Muscle layer of duodenum (tissue), 2 donors: ENCODE results near the gene KAT2B.

ENCODE experiments used
- H3K27ac ChIP-seq: one replicate; pipeline ENCODE4 v1.7.0; 2013; ENCODE audit warnings: mild to moderate bottlenecking, low read length
- H3K27me3 ChIP-seq: one replicate; pipeline ENCODE4 v1.7.0; 2013; ENCODE audit warnings: low read depth, mild to moderate bottlenecking, control low read depth, low read length
- H3K36me3 ChIP-seq, 2 donors: one replicate each; pipeline ENCODE4 v1.7.0; 2013; ENCODE audit warnings: low read length in 2 of 2, control low read depth in 1 of 2, mild to moderate bottlenecking in 1 of 2; ENCODE audit not compliant: insufficient read depth in 2 of 2, control insufficient read depth in 1 of 2
- H3K4me1 ChIP-seq, 2 donors: one replicate each; pipeline ENCODE4 v1.7.0; 2013; ENCODE audit warnings: low read length in 2 of 2, mild to moderate bottlenecking in 2 of 2, control low read depth in 1 of 2, moderate library complexity in 1 of 2; ENCODE audit not compliant: insufficient read depth in 2 of 2, control insufficient read depth in 1 of 2
- H3K4me3 ChIP-seq, 2 donors: one replicate each; pipeline ENCODE4 v1.7.0; 2013; ENCODE audit warnings: low read length in 2 of 2, low read depth in 1 of 2, mild to moderate bottlenecking in 1 of 2
- H3K9me3 ChIP-seq, 2 donors: one replicate each; pipeline ENCODE4 v1.7.0; 2013; ENCODE audit warnings: low read length in 2 of 2, control low read depth in 1 of 2, mild to moderate bottlenecking in 1 of 2; ENCODE audit not compliant: control insufficient read depth in 1 of 2
- donor health status: healthy.

KAT2B gene

GRCh38 chr3:20103731-20104130 is 63.5 kb downstream of the KAT2B start:
- peaks cover 0 to 10% of the 10 kb centered on the region in 2 donors for H3K36me3 ChIP-seq
- no peaks in the 10 kb centered on the region for H3K9me3 ChIP-seq
- H3K4me3 ChIP-seq: no peak overlapping the region
- no peaks in the 10 kb centered on the region for H3K27me3 ChIP-seq
- H3K27ac ChIP-seq: no peak overlapping the region
- H3K4me1 ChIP-seq: no peaks in the 10 kb centered on the region

DNA sequence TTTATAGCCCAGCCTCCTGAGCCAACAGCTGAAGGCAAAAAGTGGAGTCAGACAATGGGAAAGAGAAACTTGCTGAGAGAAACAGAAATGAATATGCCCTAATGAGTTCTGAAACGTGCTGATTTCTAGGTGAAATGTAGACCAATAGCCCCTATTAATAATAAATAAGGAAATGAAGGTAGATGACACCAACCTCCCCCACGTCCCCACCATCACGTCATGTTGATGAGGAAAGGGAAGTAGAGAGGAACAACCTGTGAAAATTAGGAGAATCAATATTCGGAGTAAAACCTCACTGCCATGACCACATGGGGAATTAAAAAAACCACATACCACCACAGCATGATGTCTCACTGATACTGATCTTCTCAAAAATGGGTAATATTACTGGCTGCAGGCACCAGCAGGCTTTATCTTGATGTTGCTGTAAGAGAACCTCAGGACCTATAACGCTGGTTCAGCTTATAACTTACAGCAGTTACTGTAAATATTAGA is 64.0 kb downstream of the KAT2B start:
- Histone ChIP-seq H3K4me1 (no peaks in the 10 kb centered on the region), H3K36me3 (peaks cover 0 to 10% of the 10 kb centered on the region in 2 donors), H3K27ac (no peak overlapping the region), H3K27me3 (no peaks in the 10 kb centered on the region), H3K9me3 (no peaks in the 10 kb centered on the region), H3K4me3 (no peak overlapping the region)

- H3K4me3 ChIP-seq: no peak overlapping the region
- H3K4me1 ChIP-seq: no peaks in the 10 kb centered on the region
- no peaks in the 10 kb centered on the region for H3K9me3 ChIP-seq
- H3K36me3 ChIP-seq: peaks cover 0 to 7% of the 10 kb centered on the region in 2 donors
- no peaks in the 10 kb centered on the region for H3K27me3 ChIP-seq
- no peak overlapping the region for H3K27ac ChIP-seq
Observed at GRCh38 chr3:20105513-20106280, 65.5 kb downstream of the KAT2B start.

DNA sequence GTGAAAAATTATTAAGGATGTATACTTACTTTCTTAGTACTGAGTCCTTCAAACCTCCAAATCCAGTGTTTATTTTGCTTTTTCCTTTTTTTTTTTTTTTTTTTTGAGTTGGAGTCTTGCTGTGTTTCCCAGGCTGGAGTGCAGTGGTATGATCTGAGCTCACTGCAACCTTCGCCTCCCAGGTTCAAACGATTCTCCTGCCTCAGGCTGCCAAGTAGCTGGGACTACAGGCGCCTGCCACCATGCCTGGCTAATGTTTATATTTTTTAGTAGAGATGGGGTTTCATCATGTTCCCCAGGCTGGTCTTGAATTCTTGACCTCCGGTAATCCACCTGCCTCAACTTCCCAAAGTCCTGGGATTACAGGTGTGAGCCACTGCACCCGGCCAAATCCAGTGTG is 67.5 kb downstream of the KAT2B start:
- H3K4me1 ChIP-seq: no peaks in the 10 kb centered on the region
- H3K9me3 ChIP-seq: no peaks in the 10 kb centered on the region
- H3K27ac ChIP-seq: no peak overlapping the region
- H3K27me3 ChIP-seq: no peaks in the 10 kb centered on the region
- H3K4me3 ChIP-seq: no peak overlapping the region
- H3K36me3 ChIP-seq: peaks cover 11 to 17% of the 10 kb centered on the region in 2 donors

DNA sequence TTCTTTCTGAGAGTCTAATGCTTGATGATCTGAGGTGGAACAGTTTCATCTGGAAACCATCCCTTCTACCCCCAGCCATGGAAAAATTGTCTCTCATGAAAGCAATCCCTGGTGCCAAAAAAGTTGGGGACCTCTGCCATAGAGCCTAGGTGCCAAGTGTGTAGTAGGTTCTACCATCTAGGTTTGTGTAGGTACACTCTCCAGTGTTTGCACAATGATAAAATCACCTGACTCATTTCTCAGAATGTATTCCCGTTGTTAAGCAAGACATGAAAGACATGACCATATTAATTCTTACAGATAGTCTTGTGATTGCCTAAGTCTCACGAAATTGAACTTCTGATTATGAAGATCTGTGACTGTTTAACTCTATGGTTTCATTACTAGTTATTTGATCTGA is 68.6 kb downstream of the KAT2B start:
- no peaks in the 10 kb centered on the region for H3K9me3 ChIP-seq

GRCh38 chr3:20110826-20111225 is 70.6 kb downstream of the KAT2B start:
- H3K36me3 ChIP-seq: peaks cover 20 to 40% of the 10 kb centered on the region in 2 donors
- peaks cover 0 to 4% of the 10 kb centered on the region in 2 donors for H3K4me1 ChIP-seq
- no peaks in the 10 kb centered on the region for H3K9me3 ChIP-seq
- no peak overlapping the region for H3K4me3 ChIP-seq
- H3K27ac ChIP-seq: no peak overlapping the region
- no peaks in the 10 kb centered on the region for H3K27me3 ChIP-seq

More for the DNA sequence above, 68.6 kb downstream of the KAT2B start:
- H3K27ac ChIP-seq: no peak overlapping the region
- peaks cover 11 to 27% of the 10 kb centered on the region in 2 donors for H3K36me3 ChIP-seq
- H3K4me3 ChIP-seq: no peak overlapping the region
- H3K27me3 ChIP-seq: no peaks in the 10 kb centered on the region
- no peaks in the 10 kb centered on the region for H3K4me1 ChIP-seq

- H3K4me1 ChIP-seq: peaks cover 0 to 4% of the 10 kb centered on the region in 2 donors
- no peak overlapping the region for H3K27ac ChIP-seq
- H3K27me3 ChIP-seq: no peaks in the 10 kb centered on the region
- peaks cover 22 to 49% of the 10 kb centered on the region in 2 donors for H3K36me3 ChIP-seq
- H3K4me3 ChIP-seq: no peak overlapping the region
- H3K9me3 ChIP-seq: no peaks in the 10 kb centered on the region
Observed at GRCh38 chr3:20111836-20112235, 71.6 kb downstream of the KAT2B start.

DNA sequence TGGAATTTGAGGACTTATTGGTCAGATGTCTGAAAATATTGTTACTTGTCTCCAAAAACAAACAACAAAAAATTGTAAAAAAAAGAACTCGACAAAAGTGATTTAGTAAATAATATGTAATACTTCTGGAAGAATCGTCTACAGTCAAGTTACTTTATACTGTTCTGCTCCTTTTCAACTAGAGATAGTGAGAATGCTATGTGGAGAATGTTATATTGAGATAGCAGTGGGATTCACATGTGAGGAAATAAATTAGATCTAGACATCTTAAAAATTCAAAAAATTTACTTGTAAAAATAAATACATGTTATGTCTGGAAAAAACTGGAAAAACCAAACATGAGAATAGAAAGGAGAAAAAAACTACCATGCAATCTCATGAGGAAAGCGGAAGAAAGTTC is 80.8 kb downstream of the KAT2B start:
- Histone ChIP-seq H3K4me1 (no peaks in the 10 kb centered on the region), H3K4me3 (no peak overlapping the region), H3K9me3 (no peaks in the 10 kb centered on the region), H3K27me3 (no peaks in the 10 kb centered on the region), H3K36me3 (peaks cover 8 to 61% of the 10 kb centered on the region in 2 donors), H3K27ac (no peak overlapping the region)

GRCh38 chr3:20123131-20123652 is 82.9 kb downstream of the KAT2B start:
- no peaks in the 10 kb centered on the region for H3K4me1 ChIP-seq
- H3K4me3 ChIP-seq: no peak overlapping the region
- H3K27me3 ChIP-seq: no peaks in the 10 kb centered on the region
- no peak overlapping the region for H3K27ac ChIP-seq
- H3K9me3 ChIP-seq: no peaks in the 10 kb centered on the region
- H3K36me3 ChIP-seq: peaks cover 16 to 64% of the 10 kb centered on the region in 2 donors

DNA sequence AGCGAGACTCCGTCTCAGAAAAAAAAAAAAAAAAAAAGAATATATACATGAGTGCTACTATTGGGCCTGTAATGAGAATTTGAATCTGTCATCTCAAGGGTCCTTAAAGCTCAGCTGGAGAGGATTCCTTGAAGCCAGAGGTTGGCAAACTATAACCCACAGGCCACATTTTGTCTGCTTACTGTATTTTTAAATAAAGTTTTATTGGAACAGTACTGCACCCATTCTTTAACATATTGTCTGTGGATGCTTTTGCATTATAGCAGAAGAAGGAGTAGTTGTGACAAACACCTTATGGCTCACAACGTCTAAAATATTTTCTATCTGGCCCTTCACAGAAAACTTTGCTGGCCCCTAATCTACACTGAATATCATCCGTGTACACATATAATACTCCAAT is 85.0 kb downstream of the KAT2B start:
- Histone ChIP-seq H3K4me3 (no peak overlapping the region), H3K27me3 (no peaks in the 10 kb centered on the region), H3K27ac (no peak overlapping the region), H3K36me3 (peaks cover 16 to 54% of the 10 kb centered on the region in 2 donors), H3K9me3 (no peaks in the 10 kb centered on the region), H3K4me1 (no peaks in the 10 kb centered on the region)

DNA sequence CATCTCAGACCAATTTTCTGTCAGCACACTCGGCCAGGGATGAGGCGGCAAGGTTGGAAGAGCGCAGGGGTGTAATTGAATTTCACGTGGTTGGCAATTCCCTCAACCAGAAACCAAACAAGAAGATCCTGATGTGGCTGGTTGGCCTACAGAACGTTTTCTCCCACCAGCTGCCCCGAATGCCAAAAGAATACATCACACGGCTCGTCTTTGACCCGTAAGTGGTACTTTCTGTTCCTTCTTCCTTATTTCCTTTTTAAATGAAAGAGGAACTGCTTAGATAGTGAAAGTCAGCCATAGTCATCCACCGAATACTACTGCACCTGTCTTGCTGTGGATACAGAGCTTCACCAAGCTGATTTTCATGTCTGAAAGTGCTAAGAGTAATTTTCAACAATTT is 85.7 kb downstream of the KAT2B start:
- Histone ChIP-seq H3K4me1 (no peaks in the 10 kb centered on the region), H3K9me3 (no peaks in the 10 kb centered on the region), H3K27ac (no peak overlapping the region), H3K36me3 (peaks cover 11 to 51% of the 10 kb centered on the region in 2 donors), H3K4me3 (no peak overlapping the region), H3K27me3 (no peaks in the 10 kb centered on the region)
